HG03045 (cell line): Measurements from ENCODE around the gene PTGDS.

Experiments
- ATAC-seq: cut with Tn5 transposase; IDR thresholded peaks from one replicate; pipeline ENCODE4 v1.9.1; 2021; ENCODE audit warnings: mild to moderate bottlenecking, moderate library complexity; ENCODE audit not compliant: unreplicated experiment

The PTGDS gene

DNA sequence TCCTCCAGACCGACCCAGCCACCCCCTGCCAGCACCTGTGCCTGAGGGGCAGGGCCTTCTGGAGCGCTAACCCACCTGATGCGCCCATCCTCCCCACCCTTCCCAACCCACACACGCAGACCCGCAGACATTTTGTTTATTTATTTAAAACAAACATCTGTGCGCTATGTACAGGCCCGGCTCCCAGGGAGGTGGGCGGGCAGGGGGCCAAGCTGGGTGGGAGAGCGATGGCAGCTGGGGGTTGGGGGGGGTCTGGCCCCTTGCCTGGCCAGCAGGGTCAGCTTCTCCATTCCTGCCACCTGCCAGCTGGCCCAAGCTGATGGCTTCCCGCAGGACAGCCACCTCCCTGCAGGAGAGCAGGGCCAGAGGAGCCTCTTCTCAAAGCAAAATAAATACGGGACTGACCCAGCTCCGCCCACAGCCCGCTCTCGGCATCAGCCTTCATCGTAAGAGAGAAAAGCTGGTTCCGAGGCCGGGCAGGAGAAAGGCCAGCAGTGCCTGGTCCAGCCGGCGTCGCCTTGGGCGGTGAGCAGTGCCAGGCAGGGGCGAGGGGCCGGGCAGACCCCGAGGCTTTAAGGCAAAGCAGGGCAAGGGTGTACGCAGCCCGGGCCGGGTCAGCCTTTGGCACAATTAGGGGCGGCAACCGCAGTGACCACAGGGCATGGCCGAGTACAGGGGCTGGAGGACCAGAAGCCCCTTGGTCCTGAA, 30.0 kb downstream of the PTGDS start:
- ATAC-seq = no peak

- no peak for ATAC-seq
Measured at GRCh38 chr9:137007816-137008270, 30.5 kb downstream of the PTGDS start.

DNA sequence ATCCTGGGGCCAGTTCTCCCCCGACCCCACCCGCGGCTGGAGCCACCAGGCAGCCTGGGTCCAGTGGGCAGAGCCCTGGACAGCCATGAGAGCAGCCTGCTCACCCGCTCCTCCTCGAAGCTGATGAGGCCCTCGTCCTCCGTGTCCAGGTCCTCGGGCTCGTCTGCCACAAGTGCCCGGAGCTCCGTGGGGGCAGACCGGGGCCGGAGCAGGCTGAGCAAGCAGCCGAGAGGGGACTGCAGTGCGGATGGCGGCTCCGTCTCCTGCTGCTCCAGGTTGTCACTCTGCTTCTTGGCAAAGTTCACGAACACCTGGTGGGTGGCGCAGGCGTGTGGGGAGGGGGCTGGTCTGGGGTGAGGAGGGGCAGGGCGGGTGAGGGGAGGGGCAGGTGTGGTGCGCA, 31.0 kb downstream of the PTGDS start:
- ATAC-seq = no peak

DNA sequence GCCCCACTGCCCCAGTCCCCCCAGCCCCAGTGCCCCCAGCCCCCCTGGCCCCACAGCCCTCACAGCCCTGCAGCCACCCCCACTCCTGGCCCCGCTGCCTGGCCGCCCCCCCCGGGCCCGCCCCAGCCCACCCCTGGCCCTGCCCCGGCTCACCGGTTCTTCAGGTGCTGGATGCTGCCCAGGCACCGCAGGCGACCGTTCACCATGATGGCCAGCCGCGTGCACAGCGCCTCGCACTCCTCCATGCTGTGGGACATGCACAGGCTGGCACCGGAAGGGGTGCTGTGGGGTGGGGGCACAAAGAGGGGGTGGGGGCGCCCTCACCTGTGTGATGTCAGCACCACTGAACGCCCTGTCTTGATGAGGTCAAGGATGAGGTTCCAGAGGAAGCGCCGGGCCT, 31.9 kb downstream of the PTGDS start:
- no peak for ATAC-seq

DNA sequence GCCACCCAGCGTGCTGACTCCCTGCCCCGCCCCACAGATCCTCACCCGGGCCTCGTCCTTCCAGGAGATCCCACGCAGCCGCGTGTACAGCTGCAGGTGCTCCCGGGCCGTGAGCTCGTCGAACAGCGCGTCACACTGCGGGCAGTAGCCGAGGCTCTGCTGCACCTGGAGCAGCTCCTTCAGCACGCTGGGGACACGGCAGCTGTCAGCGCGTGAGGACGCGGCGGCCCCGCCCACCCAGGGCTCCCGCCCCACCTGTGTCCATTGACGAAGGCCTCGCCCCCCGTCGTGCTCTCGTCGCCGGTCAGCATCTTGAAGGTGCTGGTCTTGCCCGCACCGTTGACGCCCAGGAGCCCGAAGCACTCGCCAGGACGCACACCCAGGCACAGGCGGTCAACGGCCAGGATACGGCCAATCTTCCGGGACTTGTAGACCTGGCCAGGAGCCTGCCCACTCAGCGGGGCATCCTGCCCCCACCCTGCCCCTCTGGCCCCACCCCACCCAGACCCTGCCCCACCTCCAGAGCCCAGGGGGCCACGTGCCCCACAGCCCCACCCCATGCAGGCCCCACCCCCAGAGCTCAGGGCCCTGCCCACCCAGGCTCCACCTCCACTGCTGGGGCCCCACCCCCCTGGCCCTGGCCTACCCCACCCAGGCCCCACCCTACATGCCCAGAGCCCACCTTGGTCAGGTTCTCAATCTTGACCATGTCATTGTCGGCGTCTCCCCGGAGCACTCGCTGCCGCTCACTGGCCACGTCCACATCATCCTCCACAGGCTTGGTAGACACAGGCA, 32.8 kb downstream of the PTGDS start:
- no peak for ATAC-seq

DNA sequence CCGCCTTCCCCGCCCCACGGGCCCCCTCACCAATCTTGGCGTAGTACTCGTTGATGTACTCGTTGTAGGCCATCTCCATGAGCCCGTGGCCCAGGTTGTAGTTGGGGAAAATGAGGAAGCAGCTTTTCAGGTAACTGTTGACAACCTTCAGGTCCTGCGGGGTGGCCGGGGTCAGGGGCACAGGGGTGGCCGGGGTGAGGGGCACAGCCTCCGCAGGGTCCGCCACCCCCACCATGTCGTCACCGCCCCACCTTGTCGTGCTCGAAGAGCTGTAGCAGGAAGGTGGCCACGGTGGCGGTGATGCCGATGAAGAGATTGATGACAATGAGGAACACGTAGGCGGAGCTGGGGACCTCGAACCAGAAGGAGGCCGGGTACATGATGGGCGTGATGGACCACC, 33.9 kb downstream of the PTGDS start:
- no peak for ATAC-seq

DNA sequence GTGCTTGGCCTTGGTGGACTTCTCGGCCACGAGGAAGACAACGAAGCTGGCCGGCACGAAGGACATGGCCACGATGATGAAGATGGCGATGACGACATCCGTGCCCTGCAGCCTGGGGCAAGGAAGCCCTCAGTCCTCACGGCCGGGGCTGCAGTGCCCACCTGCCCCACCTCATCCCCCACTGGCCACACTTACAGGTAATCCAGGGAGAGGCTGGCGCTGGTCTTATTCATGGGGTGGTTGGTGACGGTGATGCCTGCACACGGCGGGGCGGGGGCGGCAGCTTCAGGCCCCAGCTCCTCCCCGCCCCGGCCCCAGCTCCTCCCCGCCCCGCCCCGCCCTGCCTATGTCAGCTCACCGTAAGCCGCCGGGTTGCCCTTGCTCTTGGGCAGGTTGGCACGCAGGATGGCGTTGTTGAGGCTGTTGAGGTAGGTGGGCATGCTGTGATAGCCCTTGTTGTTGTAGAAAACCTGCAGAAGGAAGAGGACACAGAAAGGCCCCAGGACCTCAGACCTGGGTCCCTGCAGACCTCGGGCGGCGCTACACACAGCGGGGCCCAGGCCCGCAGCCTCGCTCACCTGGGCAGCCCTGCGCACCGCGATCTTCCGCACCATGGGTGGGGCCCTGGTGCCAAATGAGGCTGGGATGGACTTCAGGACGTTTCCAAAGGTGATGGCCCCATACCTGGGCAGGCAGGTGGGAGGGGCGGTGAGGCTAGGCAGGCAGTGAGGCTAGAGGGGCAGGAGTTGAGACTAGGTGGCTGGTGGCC, 34.8 kb downstream of the PTGDS start:
- ATAC-seq = no peak

- no peak for ATAC-seq
Measured at GRCh38 chr9:137012694-137013570, 35.6 kb downstream of the PTGDS start.

DNA sequence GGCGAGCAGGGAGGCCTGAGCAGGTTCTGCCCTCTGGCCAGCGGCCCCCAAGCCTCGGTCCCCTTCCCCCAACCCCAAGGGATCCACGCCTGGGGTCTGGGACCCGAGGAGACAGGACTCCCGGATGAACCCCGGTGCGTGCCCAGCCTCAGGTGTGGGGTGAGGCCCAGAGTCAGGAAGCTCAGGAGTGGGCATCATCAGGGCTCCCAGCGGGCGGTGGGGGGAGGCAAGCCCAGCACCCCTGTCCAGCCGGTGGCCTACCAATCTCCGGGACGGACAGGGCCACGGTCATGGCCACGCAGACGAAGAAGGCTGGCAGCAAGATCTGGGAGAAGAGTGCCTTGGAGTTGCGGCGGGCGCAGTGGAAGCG, 36.3 kb downstream of the PTGDS start:
- no peak for ATAC-seq

DNA sequence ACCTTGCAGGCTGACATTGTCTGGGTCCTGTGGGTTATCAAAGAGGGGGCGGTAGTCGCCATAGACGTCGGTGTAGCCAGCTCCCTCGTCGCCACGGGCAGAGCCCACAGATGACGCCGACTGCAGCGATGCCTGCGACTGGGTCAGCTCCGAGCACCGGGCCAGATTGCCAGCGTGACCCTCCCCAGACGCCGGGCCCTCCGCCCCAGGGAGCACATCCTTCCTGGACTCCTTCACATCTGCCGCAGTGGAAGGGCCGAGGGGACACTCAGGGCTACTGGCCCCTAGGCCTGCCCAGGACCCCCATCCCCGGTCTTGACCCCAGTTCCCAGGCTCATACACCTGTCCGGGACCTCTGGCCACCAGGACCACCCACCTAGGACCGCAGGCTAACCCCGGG, 36.9 kb downstream of the PTGDS start:
- ATAC-seq = no peak

GRCh38 chr9:137014776-137015539, 37.7 kb downstream of the PTGDS start:
- ATAC-seq = no peak

GRCh38 chr9:137015540-137015930, 38.2 kb downstream of the PTGDS start:
- ATAC-seq = no peak

- ATAC-seq = no peak
Measured at GRCh38 chr9:137015976-137016375, 38.7 kb downstream of the PTGDS start.

- ATAC-seq = no peak
Measured at GRCh38 chr9:137016436-137016835, 39.1 kb downstream of the PTGDS start.

GRCh38 chr9:137017071-137017470, 39.8 kb downstream of the PTGDS start:
- no peak for ATAC-seq

DNA sequence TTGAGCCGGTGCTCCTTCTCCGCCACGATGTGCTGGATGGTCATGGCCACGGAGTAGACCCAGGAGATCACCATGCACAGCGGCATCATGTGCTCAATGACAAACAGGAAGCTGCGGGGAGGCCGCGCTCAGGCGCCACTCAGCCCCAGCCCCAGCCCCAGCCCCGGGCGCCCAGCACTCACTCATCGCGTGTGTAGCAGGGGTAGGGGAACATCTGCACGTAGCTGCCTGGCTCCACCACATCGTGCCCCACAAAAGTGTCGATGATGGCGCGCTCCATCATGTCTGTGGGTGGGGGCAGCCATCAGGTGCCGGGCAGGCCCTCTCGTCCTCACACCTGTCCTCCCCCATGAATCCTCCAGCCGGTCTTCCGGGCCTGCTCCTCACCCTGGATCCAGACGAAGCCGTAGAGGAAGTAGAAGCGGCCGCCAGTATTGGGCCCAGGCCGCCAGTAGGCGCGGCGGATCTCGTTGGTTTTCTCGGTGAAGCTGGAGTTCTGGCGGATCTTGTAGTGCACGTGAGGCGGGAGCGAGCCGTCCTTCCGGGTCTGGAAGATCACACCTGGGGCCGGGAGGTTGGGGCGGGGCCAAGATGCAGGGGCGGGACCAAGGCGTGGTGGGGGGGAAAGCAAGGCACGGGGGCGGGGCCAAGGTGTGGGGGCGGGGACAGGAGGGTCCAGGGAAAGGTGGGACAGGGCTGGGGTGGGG, 40.6 kb downstream of the PTGDS start:
- ATAC-seq = no peak

DNA sequence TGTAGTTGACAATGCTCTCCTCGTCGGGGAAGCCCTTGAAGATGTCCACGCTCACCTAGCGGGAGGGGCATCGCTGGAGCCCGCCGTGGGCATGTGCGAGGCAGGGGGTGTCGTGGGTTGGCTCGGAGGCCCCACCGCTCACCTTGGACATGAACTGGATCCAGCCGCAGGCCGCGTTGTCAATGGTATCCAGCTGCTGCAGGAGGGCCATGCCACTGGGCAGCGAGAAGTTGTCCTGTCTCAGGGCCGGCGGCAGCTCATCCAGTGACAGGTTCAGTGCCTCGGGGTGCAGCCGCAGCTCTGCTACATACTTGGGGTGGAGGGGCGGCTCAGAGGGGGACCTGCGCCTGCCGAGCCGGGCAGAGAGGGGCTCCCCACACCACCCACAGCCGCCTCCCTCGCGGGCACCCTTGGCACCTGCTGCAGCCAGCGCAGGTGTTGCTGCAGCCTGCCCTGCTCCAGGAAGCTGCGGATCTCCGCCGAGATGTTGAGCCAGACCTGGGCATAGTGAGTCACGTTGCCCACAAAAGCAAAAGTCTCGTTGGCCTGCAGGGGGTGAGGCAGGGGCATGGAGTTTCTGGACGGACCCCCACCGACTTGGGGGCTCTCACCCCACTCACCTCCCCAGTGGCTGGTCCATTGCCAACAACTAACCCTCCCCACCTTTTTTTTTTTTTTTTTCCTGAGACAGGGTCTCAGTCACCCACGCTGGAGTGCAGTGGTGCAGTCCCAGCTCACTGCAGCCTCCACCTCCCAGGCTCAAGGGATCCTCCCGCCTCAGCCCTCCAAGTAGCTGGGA, 41.7 kb downstream of the PTGDS start:
- no peak for ATAC-seq

DNA sequence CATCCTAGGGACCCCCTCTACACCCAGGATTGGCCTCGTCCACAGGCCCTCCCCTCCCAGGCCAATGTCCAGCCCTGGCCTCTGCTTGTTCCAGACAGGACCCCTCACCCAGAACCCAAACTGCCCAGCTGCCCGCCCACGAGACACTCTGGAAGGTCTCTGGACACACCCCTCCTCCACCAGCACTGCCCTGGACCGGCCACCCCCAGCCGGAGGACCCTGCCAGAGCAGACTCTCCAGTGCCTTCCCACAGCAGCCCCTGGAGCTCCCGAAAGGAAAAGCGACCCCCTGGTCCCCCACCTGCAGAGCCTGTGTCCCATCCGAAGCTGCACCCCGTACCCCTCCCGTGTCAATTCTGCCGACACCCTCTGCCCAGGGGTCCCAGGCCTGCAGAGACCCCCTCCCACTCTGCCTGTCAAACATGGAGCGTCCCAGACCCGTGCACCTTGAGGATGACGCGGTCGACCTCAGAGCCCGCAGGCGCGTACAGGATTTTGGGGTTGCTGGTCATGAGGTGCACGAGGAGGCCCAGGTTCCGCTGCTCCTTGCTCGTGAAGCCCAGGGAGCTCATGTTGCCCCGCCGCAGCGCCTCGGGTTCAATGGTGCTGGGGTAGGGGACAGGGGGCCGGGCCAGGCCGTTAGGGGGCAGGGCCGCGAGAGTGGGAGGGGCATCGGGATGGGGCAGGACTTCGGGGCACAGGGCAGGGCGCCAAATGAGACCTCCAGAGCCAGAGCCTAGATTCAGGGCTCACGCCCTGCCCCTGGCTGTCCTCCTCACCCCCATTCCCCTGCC, 42.8 kb downstream of the PTGDS start:
- no peak for ATAC-seq
